ENCODE data around the gene CAST. TPM values are rescaled to one million over a fixed set of nuclear protein-coding genes. Genes with fewer than 3 reads are reported as not detected.

Gene CAST
- total and polyA plus RNA-seq, 9 donors, result 61.2 to 276 (median 173) TPM

- no peak for DNase-seq
- H3K36me3 ChIP-seq, result no peaks in the 10 kb centered on the region
- H3K4me3 ChIP-seq, result no peak overlapping the region
- intact Hi-C loops (cut with DNase I), result loop anchor here in 1 of 4 donors (10.0 kb wide), 1 partner anchor 76 kb away; no protein-coding TSS in a partner anchor
- H3K9me3 ChIP-seq, result no peaks in the 10 kb centered on the region
- TF ChIP-seq EP300 (IDR thresholded peaks at IDR 0.05) (no peak), POLR2A (IDR thresholded peaks at IDR 0.05) (no peak), CTCF (IDR thresholded peaks at IDR 0.05) (no peak)
- H3K27me3 ChIP-seq, result no peaks in the 10 kb centered on the region
- 75 to 83% (median 81%) methylated on average over 1 of the region's 1 CpG for WGBS, 3 donors
- H3K27ac ChIP-seq, result no peak overlapping the region
- no peaks in the 10 kb centered on the region for H3K4me1 ChIP-seq (ENCODE audit: insufficient read depth)
Measured at GRCh38 chr5:96690861-96691260, 28.7 kb downstream of the CAST start.

GRCh38 chr5:96691503-96692303 lies 29.5 kb downstream of the CAST start:
- no peak overlapping the region for H3K27ac ChIP-seq
- TF ChIP-seq CTCF (IDR thresholded peaks at IDR 0.05) (no peak), POLR2A (IDR thresholded peaks at IDR 0.05) (no peak), EP300 (IDR thresholded peaks at IDR 0.05) (no peak)
- intact Hi-C loops (cut with DNase I), result loop anchor here in 1 of 4 donors (10.0 kb wide), 1 partner anchor 77 kb away; no protein-coding TSS in a partner anchor
- 59 to 64% (median 59%) methylated on average over 2 of the region's 2 CpGs for WGBS, 3 donors
- H3K4me1 ChIP-seq (ENCODE audit: insufficient read depth), result no peaks in the 10 kb centered on the region
- no peaks in the 10 kb centered on the region for H3K9me3 ChIP-seq
- H3K36me3 ChIP-seq, result no peaks in the 10 kb centered on the region
- H3K4me3 ChIP-seq, result no peak overlapping the region
- H3K27me3 ChIP-seq, result no peaks in the 10 kb centered on the region
- no peak for DNase-seq

GRCh38 chr5:96692441-96692840 lies 30.3 kb downstream of the CAST start:
- Histone ChIP-seq H3K36me3 (no peaks in the 10 kb centered on the region), H3K4me3 (no peak overlapping the region), H3K9me3 (no peaks in the 10 kb centered on the region), H3K27me3 (no peaks in the 10 kb centered on the region), H3K4me1 (ENCODE audit: insufficient read depth) (no peaks in the 10 kb centered on the region), H3K27ac (no peak overlapping the region)
- intact Hi-C loops (cut with DNase I), result loop anchor here in 1 of 4 donors (10.0 kb wide), 1 partner anchor 78 kb away; no protein-coding TSS in a partner anchor
- WGBS, 3 donors, result 92 to 95% (median 92%) methylated on average over 2 of the region's 2 CpGs
- no peak for DNase-seq
- TF ChIP-seq POLR2A (IDR thresholded peaks at IDR 0.05) (no peak), CTCF (IDR thresholded peaks at IDR 0.05) (no peak), EP300 (IDR thresholded peaks at IDR 0.05) (no peak)

GRCh38 chr5:96699186-96699820 lies 37.1 kb downstream of the CAST start:
- H3K27ac ChIP-seq, result no peak overlapping the region
- DNase-seq, result no peak
- intact Hi-C loops (cut with DNase I), result loop anchor here in 1 of 4 donors (10.0 kb wide), 1 partner anchor 85 kb away; no protein-coding TSS in a partner anchor
- no peak overlapping the region for H3K4me3 ChIP-seq
- H3K4me1 ChIP-seq (ENCODE audit: insufficient read depth), result peaks cover 5% of the 10 kb centered on the region
- no peaks in the 10 kb centered on the region for H3K9me3 ChIP-seq
- TF ChIP-seq POLR2A (IDR thresholded peaks at IDR 0.05), result no peak
- no peak for TF ChIP-seq EP300 (IDR thresholded peaks at IDR 0.05)
- no peak for TF ChIP-seq CTCF (IDR thresholded peaks at IDR 0.05)
- 45 to 52% (median 47%) methylated on average over 3 of the region's 3 CpGs for WGBS, 3 donors
- no peaks in the 10 kb centered on the region for H3K36me3 ChIP-seq
- no peaks in the 10 kb centered on the region for H3K27me3 ChIP-seq
